DMS 273 (cell line): ENCODE data around the gene MBTPS2.
"Not testable (repeated sequence)": the region's sequence is repeated elsewhere in the genome, so short reads cannot be mapped to it uniquely, and the experiment has no call there.

Source experiments
- DNase-seq: peaks from one replicate; lab custom pipeline; 2025; ENCODE audit not compliant: unreplicated experiment; lab: John Stamatoyannopoulos, UW

Gene MBTPS2

GRCh38 chrX:21839334-21840192 lies at the start of gene MBTPS2:
Gene MBTPS2, plus strand, starts transcription at chrX:21839617. Its CDS starts 118 bp downstream, at chrX:21839735.
- DNase-seq, result peak; percentile 95

GRCh38 chrX:21798677-21799219 lies 40.7 kb upstream of the MBTPS2 start:
- DNase-seq, result peak; percentile 77

- peak; percentile 31 for DNase-seq
Observed at GRCh38 chrX:21799767-21800166, 39.6 kb upstream of the MBTPS2 start.

- peak; percentile 69 for DNase-seq
Observed at GRCh38 chrX:21800344-21800770, 39.1 kb upstream of the MBTPS2 start.

GRCh38 chrX:21802054-21802670 lies 37.3 kb upstream of the MBTPS2 start:
- peak; percentile 53 for DNase-seq

GRCh38 chrX:21802839-21803238 lies 36.6 kb upstream of the MBTPS2 start:
- DNase-seq, result peak; percentile 54

- DNase-seq, result peak; percentile 15
Observed at GRCh38 chrX:21806691-21807090, 32.7 kb upstream of the MBTPS2 start.

- DNase-seq, result no peak
Observed at GRCh38 chrX:21811832-21812231, 27.6 kb upstream of the MBTPS2 start.

- DNase-seq, result no peak
Observed at GRCh38 chrX:21812628-21813027, 26.8 kb upstream of the MBTPS2 start.

GRCh38 chrX:21813612-21814368 lies 25.6 kb upstream of the MBTPS2 start:
- DNase-seq, result peak; percentile 19

- DNase-seq, result peak; percentile 77
Observed at GRCh38 chrX:21816136-21816535, 23.3 kb upstream of the MBTPS2 start.

- DNase-seq, result not testable (repeated sequence)
Observed at GRCh38 chrX:21820170-21820569, 19.2 kb upstream of the MBTPS2 start.

GRCh38 chrX:21821875-21822274 lies 17.5 kb upstream of the MBTPS2 start:
- DNase-seq, result no peak

- DNase-seq, result no peak
Observed at GRCh38 chrX:21831496-21831895, 7.9 kb upstream of the MBTPS2 start.

GRCh38 chrX:21837056-21837455 lies 2.4 kb upstream of the MBTPS2 start:
- no peak for DNase-seq

- DNase-seq, result peak; percentile 63
Observed at GRCh38 chrX:21838937-21839333, 482 bp upstream of the MBTPS2 start.

- DNase-seq, result peak; percentile 62
Observed at GRCh38 chrX:21840193-21840545, 752 bp downstream of the MBTPS2 start.

- no peak for DNase-seq
Observed at GRCh38 chrX:21843179-21843578, 3.8 kb downstream of the MBTPS2 start.

- DNase-seq, result no peak
Observed at GRCh38 chrX:21845096-21845495, 5.7 kb downstream of the MBTPS2 start.

- DNase-seq, result peak; percentile 97
Observed at GRCh38 chrX:21847342-21847741, 7.9 kb downstream of the MBTPS2 start.

GRCh38 chrX:21853578-21853977 lies 14.2 kb downstream of the MBTPS2 start:
- DNase-seq, result no peak
